Karpas-422 (cell line): Measurements from ENCODE around the gene OR6C76. TPM values are rescaled to one million over a fixed set of nuclear protein-coding genes. Genes with fewer than 3 reads are reported as not detected.
A peak's percentile ranks its signal among the peaks of the same experiment; 100 is the strongest.
"Not testable (repeated sequence)": the region's sequence is repeated elsewhere in the genome, so short reads cannot be mapped to it uniquely, and the experiment has no call there.

ENCODE experiments used
- DNase-seq: peaks from one replicate; pipeline ENCODE4 v3.0.0-alpha.2; 2015
- H2AFZ ChIP-seq: fragments of 200-600 bp; sonication (generic); 2 replicates; pipeline ENCODE4 v1.6.1; 2014; ENCODE audit warnings: antibody characterized with exemption, low read length, mixed read lengths
- H3K27ac ChIP-seq: fragments of 200-600 bp; sonication (generic); 2 replicates; pipeline ENCODE4 v1.5.1; 2014; ENCODE audit warnings: mild to moderate bottlenecking, low read length, moderate library complexity
- H3K27me3 ChIP-seq: fragments of 200-600 bp; sonication (generic); 2 replicates; pipeline ENCODE4 v1.6.1; 2014; ENCODE audit warnings: low read length, mixed read lengths
- H3K36me3 ChIP-seq: fragments of 200-600 bp; sonication (generic); 2 replicates; pipeline ENCODE4 v1.6.1; 2014; ENCODE audit warnings: low read length, mixed read lengths; ENCODE audit not compliant: insufficient read depth
- H3K4me1 ChIP-seq: fragments of 200-600 bp; sonication (generic); 2 replicates; pipeline ENCODE4 v1.6.1; 2014; ENCODE audit warnings: mild to moderate bottlenecking, low read length, mixed read lengths
- H3K4me2 ChIP-seq: fragments of 200-600 bp; sonication (generic); 2 replicates; pipeline ENCODE4 v1.6.1; 2014; ENCODE audit warnings: low read length, low read depth, mild to moderate bottlenecking; ENCODE audit not compliant: poor library complexity, severe bottlenecking
- H3K4me3 ChIP-seq: fragments of 200-600 bp; sonication (generic); 2 replicates; pipeline ENCODE4 v1.5.1; 2014; ENCODE audit warnings: mild to moderate bottlenecking, antibody characterized with exemption, low read length, mixed read lengths
- H3K79me2 ChIP-seq: fragments of 200-600 bp; sonication (generic); 2 replicates; pipeline ENCODE4 v1.6.1; 2014; ENCODE audit warnings: mild to moderate bottlenecking, low read length, mixed read lengths
- H3K9ac ChIP-seq: fragments of 200-600 bp; sonication (generic); 2 replicates; pipeline ENCODE4 v1.6.0; 2014; ENCODE audit warnings: low read length
- H3K9me2 ChIP-seq: fragments of 200-600 bp; sonication (generic), shearing (Covaris generic); replicated peaks from 2 replicates; pipeline ENCODE4 v1.6.0; 2014; ENCODE audit warnings: mild to moderate bottlenecking, low read length, moderate library complexity; ENCODE audit not compliant: insufficient read depth
- H3K9me3 ChIP-seq: fragments of 300-700, 200-600 bp; sonication (generic); 2 replicates; pipeline ENCODE4 v1.6.1; 2014; ENCODE audit warnings: low read length, mixed read lengths
- H4K20me1 ChIP-seq: fragments of 200-600 bp; sonication (generic); 2 replicates; pipeline ENCODE4 v1.6.1; 2014; ENCODE audit warnings: mild to moderate bottlenecking, antibody characterized with exemption, low read length, low read depth; ENCODE audit not compliant: insufficient read depth
- total RNA-seq: library from RNA; depleted of rRNA; stranded (reverse); fragments of >200 nt; shearing (Covaris generic); gene quantifications from 2 replicates; pipeline ENCODE4 v1.2.3, GENCODE V29; 2014; ENCODE audit warnings: low replicate concordance

The OR6C76 gene
- total RNA-seq, 1 experiment from 2014 or later, result not detected

DNA sequence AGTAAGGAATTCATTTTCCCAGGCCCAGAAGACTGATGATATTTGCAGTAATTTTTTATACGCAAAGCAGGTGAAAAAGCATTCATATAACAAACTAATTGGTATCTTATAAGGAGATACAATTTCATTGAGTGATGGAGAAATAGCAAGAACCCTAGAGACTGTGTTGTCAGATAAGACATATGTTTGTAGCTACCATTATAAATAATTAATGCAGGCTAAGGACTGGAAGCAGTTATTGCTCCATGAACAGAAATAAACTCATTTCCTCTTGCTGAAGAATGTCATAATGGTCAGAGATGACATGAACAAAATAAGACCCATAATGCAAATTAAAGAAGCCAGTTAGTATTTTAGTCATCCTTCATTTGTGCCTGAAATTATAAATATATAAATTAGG is 19.3 kb downstream of the OR6C76 start:
- no peaks in the 10 kb centered on the region for H3K9me2 ChIP-seq
- no peaks in the 10 kb centered on the region; the same call in 1 of the 2 replicates for H3K27me3 ChIP-seq
- no peaks in the 10 kb centered on the region for H3K9me3 ChIP-seq
- no peak overlapping the region for H3K27ac ChIP-seq
- H3K4me3 ChIP-seq, result no peak overlapping the region
- no peaks in the 10 kb centered on the region for H3K36me3 ChIP-seq
- DNase-seq, result no peak
- no peak overlapping the region for H2AFZ ChIP-seq
- no peak overlapping the region for H3K9ac ChIP-seq
- H3K4me1 ChIP-seq, result no peaks in the 10 kb centered on the region
- H3K79me2 ChIP-seq, result no peaks in the 10 kb centered on the region
- H3K4me2 ChIP-seq, result no peak overlapping the region
- H4K20me1 ChIP-seq, result no peaks in the 10 kb centered on the region

DNA sequence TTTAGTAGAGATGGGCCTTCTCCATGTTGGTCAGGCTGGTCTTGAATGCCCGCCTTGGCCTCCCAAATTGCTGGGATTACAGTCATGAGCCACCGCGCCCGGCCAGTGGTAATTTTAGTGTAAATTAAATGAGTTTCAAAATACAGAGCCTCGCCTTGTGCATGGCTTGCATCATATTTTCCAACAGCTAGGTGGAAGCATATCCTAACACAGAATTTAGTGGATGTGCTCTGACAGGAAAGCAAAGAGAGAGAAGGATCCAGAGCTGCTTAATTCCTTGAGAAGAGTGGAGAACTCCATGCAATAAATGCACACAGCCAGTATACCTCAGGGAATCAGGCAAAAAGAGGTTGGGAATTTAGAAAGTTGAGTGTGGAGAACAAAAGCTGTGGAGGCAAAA is 20.3 kb downstream of the OR6C76 start:
- no peak for DNase-seq

DNA sequence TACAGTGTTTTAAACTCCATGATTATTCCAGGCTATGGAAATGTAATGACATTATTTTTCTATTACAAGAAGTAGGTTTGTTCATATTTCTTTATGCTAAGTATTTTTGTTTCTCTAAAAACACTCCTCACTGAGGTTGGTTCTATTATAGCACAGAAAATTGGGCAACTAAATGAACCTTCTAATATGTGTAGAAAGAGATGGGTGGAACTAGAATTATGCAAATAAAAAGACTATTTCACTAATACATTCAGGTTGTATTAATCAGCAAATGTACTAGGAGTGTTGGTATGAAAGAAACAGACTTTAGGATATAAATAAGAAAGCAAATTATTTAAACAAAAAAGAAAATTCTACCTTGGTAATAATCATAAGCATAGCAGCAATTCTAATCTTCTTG is 22.8 kb downstream of the OR6C76 start:
- Histone ChIP-seq H3K4me1 (no peaks in the 10 kb centered on the region), H3K79me2 (no peaks in the 10 kb centered on the region), H3K9me3 (no peaks in the 10 kb centered on the region), H3K9ac (no peak overlapping the region), H2AFZ (no peak overlapping the region), H3K9me2 (no peaks in the 10 kb centered on the region), H4K20me1 (no peaks in the 10 kb centered on the region), H3K27me3 (no peaks in the 10 kb centered on the region; the same call in 1 of the 2 replicates), H3K36me3 (no peaks in the 10 kb centered on the region), H3K4me2 (no peak overlapping the region), H3K27ac (no peak overlapping the region), H3K4me3 (no peak overlapping the region)
- DNase-seq, result no peak

More for the DNA sequence above, 20.3 kb downstream of the OR6C76 start:
- Histone ChIP-seq H3K4me1 (no peaks in the 10 kb centered on the region), H2AFZ (no peak overlapping the region), H3K27me3 (no peaks in the 10 kb centered on the region; the same call in 1 of the 2 replicates), H3K9me3 (no peaks in the 10 kb centered on the region), H3K4me2 (no peak overlapping the region), H3K27ac (no peak overlapping the region), H4K20me1 (no peaks in the 10 kb centered on the region), H3K9ac (no peak overlapping the region), H3K79me2 (no peaks in the 10 kb centered on the region), H3K9me2 (no peaks in the 10 kb centered on the region), H3K4me3 (no peak overlapping the region), H3K36me3 (no peaks in the 10 kb centered on the region)

DNA sequence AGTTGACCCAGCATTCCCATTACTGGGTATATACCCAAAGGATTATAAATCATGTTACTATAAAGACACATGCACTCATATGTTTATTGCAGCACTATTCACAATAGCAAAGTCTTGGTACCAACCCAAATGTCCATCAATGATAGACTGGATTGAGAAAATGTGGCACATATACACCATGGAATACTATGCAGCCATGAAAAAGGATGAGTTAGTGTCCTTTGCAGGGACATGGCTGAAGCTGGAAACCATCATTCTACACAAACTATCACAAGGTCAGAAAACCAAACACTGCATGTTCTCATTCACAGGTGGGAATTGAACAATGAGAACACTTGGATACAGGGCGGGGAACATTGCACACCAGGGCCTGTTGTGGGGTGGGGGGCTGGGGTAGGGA is 38.9 kb downstream of the OR6C76 start:
- not testable (repeated sequence) for H3K9ac ChIP-seq

DNA sequence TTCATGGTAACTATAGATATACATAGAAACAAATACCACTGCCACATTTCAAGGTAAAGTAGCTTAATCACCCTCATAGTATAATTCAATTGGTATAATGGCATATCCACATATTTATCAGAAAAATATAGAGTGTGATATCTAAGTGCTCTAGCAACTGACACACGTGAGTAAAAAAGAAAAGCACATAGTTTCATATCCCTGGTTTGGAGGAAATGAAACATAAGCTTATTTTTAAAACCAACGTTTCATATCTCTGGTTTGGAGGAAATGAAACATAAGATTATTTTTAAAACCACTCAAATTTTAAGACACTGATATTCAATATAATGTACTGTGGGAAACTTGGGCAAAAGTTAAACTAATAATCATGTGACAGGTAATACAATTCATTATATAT is 41.8 kb downstream of the OR6C76 start:
- H2AFZ ChIP-seq, result no peak overlapping the region
- peaks cover 9% of the 10 kb centered on the region for H3K4me1 ChIP-seq
- H3K27me3 ChIP-seq, result no peaks in the 10 kb centered on the region
- H3K4me3 ChIP-seq, result no peak overlapping the region
- peak; percentile 50 for DNase-seq
- no peak overlapping the region for H3K27ac ChIP-seq
- H3K9ac ChIP-seq, result no peak overlapping the region
- no peaks in the 10 kb centered on the region for H3K79me2 ChIP-seq
- no peaks in the 10 kb centered on the region for H3K9me3 ChIP-seq
- H3K4me2 ChIP-seq, result peak overlapping the region; percentile 13
- H3K36me3 ChIP-seq, result no peaks in the 10 kb centered on the region
- H4K20me1 ChIP-seq, result no peaks in the 10 kb centered on the region
- H3K9me2 ChIP-seq, result no peaks in the 10 kb centered on the region

More for the DNA sequence above, 38.9 kb downstream of the OR6C76 start:
- not testable (repeated sequence) for H2AFZ ChIP-seq, H3K4me1 ChIP-seq, H3K9me2 ChIP-seq, DNase-seq, H3K9me3 ChIP-seq, H3K27me3 ChIP-seq, H3K79me2 ChIP-seq, H3K36me3 ChIP-seq, H3K4me2 ChIP-seq, H3K27ac ChIP-seq, H3K4me3 ChIP-seq, H4K20me1 ChIP-seq

DNA sequence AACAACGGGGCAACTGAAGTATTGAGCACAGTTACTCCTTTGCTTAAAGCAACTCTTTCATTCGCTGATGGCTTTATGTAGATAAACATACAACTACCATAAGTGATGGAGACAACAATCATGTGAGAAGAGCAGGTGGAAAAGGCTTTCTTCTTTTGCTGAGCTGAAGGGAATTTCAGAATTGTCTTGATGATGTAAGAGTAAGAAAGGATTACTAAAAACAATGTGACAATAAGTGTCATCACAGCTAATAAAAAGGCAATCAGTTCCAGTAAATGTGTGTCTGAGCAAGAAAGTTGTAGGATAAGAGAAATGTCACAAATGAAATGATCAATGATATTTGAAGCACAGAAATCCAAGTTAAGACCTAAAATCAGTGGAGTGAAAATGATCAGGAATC is 43.2 kb downstream of the OR6C76 start:
- no peaks in the 10 kb centered on the region for H3K9me2 ChIP-seq
- no peak overlapping the region for H3K27ac ChIP-seq
- H3K36me3 ChIP-seq, result no peaks in the 10 kb centered on the region
- H3K9me3 ChIP-seq, result no peaks in the 10 kb centered on the region
- H3K4me3 ChIP-seq, result no peak overlapping the region
- no peaks in the 10 kb centered on the region for H3K27me3 ChIP-seq
- no peak overlapping the region for H3K9ac ChIP-seq
- H3K4me2 ChIP-seq, result no peak overlapping the region
- no peaks in the 10 kb centered on the region for H4K20me1 ChIP-seq
- H3K79me2 ChIP-seq, result no peaks in the 10 kb centered on the region
- no peak for DNase-seq
- no peak overlapping the region for H2AFZ ChIP-seq
- peaks cover 9% of the 10 kb centered on the region for H3K4me1 ChIP-seq

DNA sequence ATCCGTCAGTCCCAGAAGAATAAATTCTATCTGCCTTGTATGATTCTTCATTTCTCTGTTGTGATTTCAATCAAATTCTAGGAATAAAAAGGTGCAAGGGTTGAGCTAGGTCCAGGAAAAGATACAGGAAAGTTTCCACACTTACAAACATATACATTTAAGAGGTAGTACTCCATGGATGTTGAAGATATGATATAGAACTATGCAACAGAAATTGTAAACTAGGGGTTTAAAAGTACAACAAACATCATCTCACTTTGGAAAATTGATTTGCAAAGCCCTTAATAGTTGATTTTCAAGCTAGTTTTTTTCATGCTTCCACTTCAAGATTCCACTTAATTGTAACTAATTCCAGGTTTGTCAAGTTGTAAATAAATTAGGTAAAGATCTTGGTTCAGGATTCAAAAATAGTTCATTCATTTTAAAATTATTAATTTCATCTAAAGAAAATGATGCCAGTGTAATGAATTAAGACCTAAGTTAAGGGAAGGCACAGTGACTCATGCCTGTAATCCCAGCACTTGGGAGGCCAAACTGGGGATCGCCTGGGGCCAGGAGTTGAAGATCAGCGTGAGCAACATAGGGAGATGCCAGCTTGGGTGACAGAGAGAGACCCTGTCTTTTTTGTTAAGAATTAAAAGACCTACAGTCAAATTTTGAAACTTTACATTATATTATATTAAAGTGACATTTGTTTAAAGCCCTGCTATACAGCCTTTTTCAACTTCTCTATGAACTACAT is 44.2 kb downstream of the OR6C76 start, which contains the start of gene OR6C70:
TSS of gene OR6C70 (minus strand) at position 51 of the 742 bp plus-strand sequence. CDS start at position 51, 0 bp downstream.
- no peak within 1 kb of the TSS for H3K4me2 ChIP-seq
- H3K9me2 ChIP-seq, result no peaks in the 10 kb centered on the region
- H3K4me1 ChIP-seq, result peaks cover 9% of the 10 kb centered on the region
- no peaks in the 10 kb centered on the region for H3K27me3 ChIP-seq
- no peak within 1 kb of the TSS for H3K27ac ChIP-seq
- no peak for DNase-seq
- H3K79me2 ChIP-seq, result no peaks in the 10 kb centered on the region
- no peaks in the 10 kb centered on the region for H3K9me3 ChIP-seq
- H3K4me3 ChIP-seq, result no peak within 1 kb of the TSS
- H3K36me3 ChIP-seq, result no peaks in the 10 kb centered on the region
- H3K9ac ChIP-seq, result no peak within 1 kb of the TSS
- H2AFZ ChIP-seq, result no peak within 1 kb of the TSS
- no peaks in the 10 kb centered on the region for H4K20me1 ChIP-seq

DNA sequence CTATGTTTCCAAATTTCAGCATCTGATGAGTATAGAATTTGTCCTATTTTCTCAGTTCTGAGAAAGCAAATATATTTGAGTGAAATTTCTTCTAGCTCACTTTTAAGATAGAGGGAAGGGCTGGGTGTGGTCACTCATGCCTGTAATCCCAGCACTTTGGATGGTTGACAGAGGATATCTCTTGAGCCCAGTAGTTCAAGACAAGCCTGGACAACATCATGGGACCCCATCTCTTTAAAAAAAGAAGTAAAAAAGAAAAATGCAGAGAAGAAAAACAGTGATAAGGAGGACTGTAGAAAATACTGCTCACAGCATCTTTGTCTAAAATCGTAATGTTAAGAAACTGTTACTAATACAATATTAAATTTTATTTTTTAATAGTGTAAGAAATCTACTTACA is 46.2 kb downstream of the OR6C76 start:
- Histone ChIP-seq H3K4me1 (peaks cover 9% of the 10 kb centered on the region), H3K9me3 (no peaks in the 10 kb centered on the region), H3K9me2 (no peaks in the 10 kb centered on the region), H3K27me3 (no peaks in the 10 kb centered on the region), H3K9ac (no peak overlapping the region), H3K4me3 (no peak overlapping the region), H3K27ac (no peak overlapping the region), H4K20me1 (no peaks in the 10 kb centered on the region), H3K79me2 (no peaks in the 10 kb centered on the region), H3K36me3 (no peaks in the 10 kb centered on the region), H2AFZ (no peak overlapping the region), H3K4me2 (no peak overlapping the region)
- DNase-seq, result no peak
